Lower leg skin (tissue), 3 donors: Measurements from ENCODE around the gene SMPD3.

Experiments used
- POLR2A ChIP-seq, 2 donors: fragments of 450-650 bp; IDR thresholded peaks; one replicate each; pipeline ENCODE4 v1.6.1; 2016 to 2017; ENCODE audit warnings: antibody characterized with exemption in 2 of 2, mild to moderate bottlenecking in 1 of 2, moderate library complexity in 1 of 2
- TF ChIP-seq, protein P1 (sequence below), 3 donors: fragments of 450-650 bp; IDR thresholded peaks; one replicate each; pipeline ENCODE4 v1.5.1; 2016; ENCODE audit warnings: antibody characterized with exemption in 3 of 3, mild to moderate bottlenecking in 3 of 3, moderate library complexity in 2 of 3

DNA sequence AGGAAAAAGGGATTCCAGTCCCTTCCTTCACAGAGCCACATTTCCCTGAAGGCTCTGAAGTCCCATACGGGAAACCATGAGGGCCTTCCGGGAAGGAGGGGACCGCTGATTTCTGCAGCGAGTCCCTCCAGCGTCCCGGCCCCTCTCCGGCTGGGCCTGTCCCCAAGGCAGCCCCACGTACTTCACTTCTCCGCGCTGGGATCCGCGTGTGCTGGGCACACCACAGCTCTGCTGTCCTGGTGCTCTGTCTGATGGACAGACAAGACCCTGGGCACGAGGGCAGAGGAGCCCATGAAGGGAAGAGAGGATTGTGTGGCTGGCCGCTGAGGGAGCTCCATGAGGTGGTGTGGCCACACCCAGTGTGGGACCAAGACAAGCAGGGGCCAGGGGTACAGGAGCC is 80.4 kb downstream of the SMPD3 start:
- TF ChIP-seq, protein P1, sequence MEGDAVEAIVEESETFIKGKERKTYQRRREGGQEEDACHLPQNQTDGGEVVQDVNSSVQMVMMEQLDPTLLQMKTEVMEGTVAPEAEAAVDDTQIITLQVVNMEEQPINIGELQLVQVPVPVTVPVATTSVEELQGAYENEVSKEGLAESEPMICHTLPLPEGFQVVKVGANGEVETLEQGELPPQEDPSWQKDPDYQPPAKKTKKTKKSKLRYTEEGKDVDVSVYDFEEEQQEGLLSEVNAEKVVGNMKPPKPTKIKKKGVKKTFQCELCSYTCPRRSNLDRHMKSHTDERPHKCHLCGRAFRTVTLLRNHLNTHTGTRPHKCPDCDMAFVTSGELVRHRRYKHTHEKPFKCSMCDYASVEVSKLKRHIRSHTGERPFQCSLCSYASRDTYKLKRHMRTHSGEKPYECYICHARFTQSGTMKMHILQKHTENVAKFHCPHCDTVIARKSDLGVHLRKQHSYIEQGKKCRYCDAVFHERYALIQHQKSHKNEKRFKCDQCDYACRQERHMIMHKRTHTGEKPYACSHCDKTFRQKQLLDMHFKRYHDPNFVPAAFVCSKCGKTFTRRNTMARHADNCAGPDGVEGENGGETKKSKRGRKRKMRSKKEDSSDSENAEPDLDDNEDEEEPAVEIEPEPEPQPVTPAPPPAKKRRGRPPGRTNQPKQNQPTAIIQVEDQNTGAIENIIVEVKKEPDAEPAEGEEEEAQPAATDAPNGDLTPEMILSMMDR (IDR thresholded peaks at IDR 0.05): no peak
- no peak for TF ChIP-seq POLR2A (IDR thresholded peaks at IDR 0.05)
